Measurements from ENCODE around the gene SCGB3A2. TPM values are rescaled to one million over a fixed set of nuclear protein-coding genes. Genes with fewer than 3 reads are reported as not detected.
A peak's percentile ranks its signal among the peaks of the same experiment; 100 is the strongest.

Gene SCGB3A2
- polyA plus RNA-seq, 1 donor (not counting 4 experiments of a cell fraction or from before 2014, with no cell fraction given): not detected

- FAIRE-seq: no peak
- Histone ChIP-seq H3K36me3 (ENCODE audit: control insufficient read depth in 2 of 2, extremely low read depth in 1 of 2, insufficient read depth in 2 of 2, low read length in 2 of 2) (no peaks in the 10 kb centered on the region), H3K9me3 (ENCODE audit: control insufficient read depth, low read depth, low read length) (no peaks in the 10 kb centered on the region), H4K20me1 (ENCODE audit: control insufficient read depth, extremely low read depth, insufficient read depth, low read length) (no peaks in the 10 kb centered on the region), H3K9ac (ENCODE audit: control insufficient read depth, extremely low read depth, insufficient read depth, low read length) (no peak overlapping the region), H3K9me1 (ENCODE audit: control insufficient read depth, extremely low read depth, insufficient read depth, low read length) (no peaks in the 10 kb centered on the region), H3K4me2 (ENCODE audit: control insufficient read depth, extremely low read depth, insufficient read depth, low read depth, low read length) (no peak overlapping the region), H3K79me2 (ENCODE audit: control insufficient read depth, insufficient read depth, low read length) (no peaks in the 10 kb centered on the region), H3K27me3 (ENCODE audit: control insufficient read depth, extremely low read depth, insufficient read depth, low read length) (no peaks in the 10 kb centered on the region), H2AFZ (ENCODE audit: control insufficient read depth, low read length) (peak overlapping the region; percentile 3), H3K4me1 (ENCODE audit: control insufficient read depth, extremely low read depth, insufficient read depth, low read length) (peaks cover 10% of the 10 kb centered on the region), H3K4me3 (ENCODE audit: control insufficient read depth in 2 of 3, extremely low read depth in 1 of 3, insufficient read depth in 2 of 3, low read depth in 1 of 3, low read length in 3 of 3) (no peak overlapping the region), H3K27ac (ENCODE audit: control insufficient read depth, insufficient read depth, low read length) (no peak overlapping the region)
- no peak for DNase-seq (ENCODE audit: low read depth, low spot score)
- TF ChIP-seq CTCF (optimal IDR thresholded peaks at IDR 0.05 in 1 of 3, IDR thresholded peaks at IDR 0.05 in 1 of 3, conservative IDR thresholded peaks at IDR 0.05 in 1 of 3; ENCODE audit: extremely low read depth in 1 of 3, insufficient read depth in 2 of 3, low read length in 3 of 3) (no peak), EZH2 (IDR thresholded peaks at IDR 0.05; ENCODE audit: low read length) (no peak)
- dilution Hi-C loops (cut with MboI; ENCODE audit: extremely low pct_ligation_motif_present, low sequenced_read_pairs): no loop called here
Observed at GRCh38 chr5:147921136-147921535, 42.6 kb downstream of the SCGB3A2 start.

GRCh38 chr5:147925020-147925419, 46.5 kb downstream of the SCGB3A2 start:
- no peak overlapping the region for H3K4me2 ChIP-seq (ENCODE audit: control insufficient read depth, extremely low read depth, insufficient read depth, low read depth, low read length)
- no peak overlapping the region for H3K9ac ChIP-seq (ENCODE audit: control insufficient read depth, extremely low read depth, insufficient read depth, low read length)
- FAIRE-seq: no peak
- no peaks in the 10 kb centered on the region for H3K4me1 ChIP-seq (ENCODE audit: control insufficient read depth, extremely low read depth, insufficient read depth, low read length)
- no peaks in the 10 kb centered on the region for H3K9me3 ChIP-seq (ENCODE audit: control insufficient read depth, low read depth, low read length)
- H2AFZ ChIP-seq (ENCODE audit: control insufficient read depth, low read length): no peak overlapping the region
- TF ChIP-seq CTCF (optimal IDR thresholded peaks at IDR 0.05 in 1 of 3, IDR thresholded peaks at IDR 0.05 in 1 of 3, conservative IDR thresholded peaks at IDR 0.05 in 1 of 3; ENCODE audit: extremely low read depth in 1 of 3, insufficient read depth in 2 of 3, low read length in 3 of 3): no peak
- TF ChIP-seq EZH2 (IDR thresholded peaks at IDR 0.05; ENCODE audit: low read length): no peak
- dilution Hi-C loops (cut with MboI; ENCODE audit: extremely low pct_ligation_motif_present, low sequenced_read_pairs): no loop called here
- DNase-seq (ENCODE audit: low read depth, low spot score): no peak
- H3K27me3 ChIP-seq (ENCODE audit: control insufficient read depth, extremely low read depth, insufficient read depth, low read length): no peaks in the 10 kb centered on the region
- no peaks in the 10 kb centered on the region for H3K79me2 ChIP-seq (ENCODE audit: control insufficient read depth, insufficient read depth, low read length)
- H3K9me1 ChIP-seq (ENCODE audit: control insufficient read depth, extremely low read depth, insufficient read depth, low read length): no peaks in the 10 kb centered on the region
- H4K20me1 ChIP-seq (ENCODE audit: control insufficient read depth, extremely low read depth, insufficient read depth, low read length): no peaks in the 10 kb centered on the region
- H3K36me3 ChIP-seq (ENCODE audit: control insufficient read depth in 2 of 2, extremely low read depth in 1 of 2, insufficient read depth in 2 of 2, low read length in 2 of 2): no peaks in the 10 kb centered on the region
- H3K27ac ChIP-seq (ENCODE audit: control insufficient read depth, insufficient read depth, low read length): no peak overlapping the region
- H3K4me3 ChIP-seq (ENCODE audit: control insufficient read depth in 2 of 3, extremely low read depth in 1 of 3, insufficient read depth in 2 of 3, low read depth in 1 of 3, low read length in 3 of 3): no peak overlapping the region
